Brain microvascular endothelial cell (primary cell): ENCODE data around the gene LRRC15.

Experiments
- DNase-seq: peaks from one replicate; pipeline ENCODE4 v3.0.0-alpha.2; 2020
- H3K27ac ChIP-seq: fragments of 250-450 bp; sonication (Bioruptor Pico); 2 replicates; pipeline ENCODE4 v1.5.1; 2020; ENCODE audit warnings: mild to moderate bottlenecking, moderate library complexity
- H3K27me3 ChIP-seq: fragments of 250-450 bp; sonication (Bioruptor Pico); replicated peaks from 2 replicates; pipeline ENCODE4 v1.5.1; 2020; ENCODE audit warnings: mild to moderate bottlenecking
- H3K36me3 ChIP-seq: fragments of 250-450 bp; sonication (Bioruptor Pico); replicated peaks from 2 replicates; pipeline ENCODE4 v1.5.1; 2020; ENCODE audit warnings: mild to moderate bottlenecking
- H3K4me3 ChIP-seq: 2 replicates; pipeline ENCODE4 v1.5.1; 2011; ENCODE audit warnings: low read depth, mild to moderate bottlenecking, control low read depth, low read length, moderate library complexity
- CTCF ChIP-seq: IDR thresholded peaks from 2 replicates; pipeline ENCODE4 v1.5.1; 2011; ENCODE audit warnings: low read depth, mild to moderate bottlenecking, moderate library complexity, low read length, control low read depth, inconsistent platforms; ENCODE audit errors: missing control alignments
- in situ Hi-C: cut with HindIII; loops from 2 replicates; pipeline ENCODE4 v1.10.0; 2017; ENCODE audit warnings: low sequenced_read_pairs, low pct_ligation_motif_present

The LRRC15 gene

GRCh38 chr3:194369522-194370279 is at the start of gene LRRC15:
TSS of gene LRRC15 (minus strand) at chr3:194369743. CDS start at chr3:194361043, 8,700 bp downstream.
- TF ChIP-seq CTCF = no peak
- peaks cover 38% of the 10 kb centered on the region for H3K27me3 ChIP-seq
- peak; percentile 45 for DNase-seq
- H3K27ac ChIP-seq = no peak within 1 kb of the TSS
- in situ Hi-C loops = no loop called here
- H3K4me3 ChIP-seq = no peak within 1 kb of the TSS
- H3K36me3 ChIP-seq = no peaks in the 10 kb centered on the region

- in situ Hi-C loops = no loop called here
- no peak for TF ChIP-seq CTCF
These were observed 49.1 kb upstream of the LRRC15 start for GRCh38 chr3:194418671-194419070.

GRCh38 chr3:194407423-194407822 is 37.9 kb upstream of the LRRC15 start:
- TF ChIP-seq CTCF = no peak
- Histone ChIP-seq H3K36me3 (peaks cover 47% of the 10 kb centered on the region), H3K27me3 (no peaks in the 10 kb centered on the region), H3K27ac (no peak overlapping the region), H3K4me3 (no peak overlapping the region)
- DNase-seq = peak; percentile 40
- in situ Hi-C loops = no loop called here

More at GRCh38 chr3:194418671-194419070, 49.1 kb upstream of the LRRC15 start:
- Histone ChIP-seq H3K4me3 (no peak overlapping the region), H3K27ac (no peak overlapping the region), H3K36me3 (peaks cover 30% of the 10 kb centered on the region), H3K27me3 (no peaks in the 10 kb centered on the region)
- no peak for DNase-seq

GRCh38 chr3:194405766-194406165 is 36.2 kb upstream of the LRRC15 start:
- H3K27me3 ChIP-seq = no peaks in the 10 kb centered on the region
- peaks cover 41% of the 10 kb centered on the region for H3K36me3 ChIP-seq
- H3K4me3 ChIP-seq = no peak overlapping the region
- in situ Hi-C loops = no loop called here
- no peak overlapping the region for H3K27ac ChIP-seq
- DNase-seq = no peak
- no peak for TF ChIP-seq CTCF

GRCh38 chr3:194404365-194405140 is 35.0 kb upstream of the LRRC15 start:
- peak; percentile 57 for TF ChIP-seq CTCF
- in situ Hi-C loops = no loop called here
- H3K36me3 ChIP-seq = peaks cover 37% of the 10 kb centered on the region
- no peak overlapping the region for H3K27ac ChIP-seq
- peak; percentile 53 for DNase-seq
- no peak overlapping the region for H3K4me3 ChIP-seq
- H3K27me3 ChIP-seq = no peaks in the 10 kb centered on the region
